ENCODE measurements around the gene GPR84. TPM values are rescaled to one million over a fixed set of nuclear protein-coding genes. Genes with fewer than 3 reads are reported as not detected.

Gene GPR84
- total RNA-seq, 1 donor from 2014 or later = 2.3 TPM

DNA sequence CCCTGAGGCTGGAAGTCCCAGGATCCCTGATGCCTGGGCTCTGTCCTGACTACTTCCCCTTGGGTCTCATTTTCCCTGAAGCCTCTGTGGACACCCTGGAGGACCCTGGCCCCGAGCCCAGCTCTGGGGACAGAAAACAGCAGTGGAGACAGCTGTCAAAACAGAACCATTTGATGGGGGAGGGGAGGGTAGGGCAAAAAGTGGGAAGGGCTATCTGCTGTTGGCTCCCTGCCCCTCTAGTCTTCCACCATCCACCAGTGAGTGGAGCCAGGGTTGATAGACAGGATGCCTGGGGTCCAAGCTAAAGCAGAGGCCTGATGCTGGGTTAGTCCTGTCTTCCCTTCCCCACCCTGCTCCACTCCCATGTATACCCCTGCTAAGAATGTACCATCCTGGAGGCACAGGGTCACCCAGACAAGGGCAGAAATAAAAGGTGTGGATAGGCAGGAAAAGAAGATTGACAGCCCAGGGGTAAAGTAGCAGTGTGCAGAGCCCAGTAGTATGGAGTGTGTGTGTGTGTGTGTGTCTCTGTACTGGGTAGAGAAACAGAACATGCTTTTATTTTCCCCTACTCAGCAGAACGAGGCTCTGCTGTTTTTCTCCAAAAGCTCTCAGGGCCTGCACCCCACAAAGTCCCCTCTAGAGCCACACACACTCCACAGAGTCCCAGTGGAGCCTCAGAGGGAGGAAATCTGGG lies 10.4 kb upstream of the GPR84 start:
- no peak for DNase-seq (ENCODE audit: low spot score)

GRCh38 chr12:54373649-54374561 lies 9.6 kb upstream of the GPR84 start:
- no peak for DNase-seq (ENCODE audit: low spot score)

DNA sequence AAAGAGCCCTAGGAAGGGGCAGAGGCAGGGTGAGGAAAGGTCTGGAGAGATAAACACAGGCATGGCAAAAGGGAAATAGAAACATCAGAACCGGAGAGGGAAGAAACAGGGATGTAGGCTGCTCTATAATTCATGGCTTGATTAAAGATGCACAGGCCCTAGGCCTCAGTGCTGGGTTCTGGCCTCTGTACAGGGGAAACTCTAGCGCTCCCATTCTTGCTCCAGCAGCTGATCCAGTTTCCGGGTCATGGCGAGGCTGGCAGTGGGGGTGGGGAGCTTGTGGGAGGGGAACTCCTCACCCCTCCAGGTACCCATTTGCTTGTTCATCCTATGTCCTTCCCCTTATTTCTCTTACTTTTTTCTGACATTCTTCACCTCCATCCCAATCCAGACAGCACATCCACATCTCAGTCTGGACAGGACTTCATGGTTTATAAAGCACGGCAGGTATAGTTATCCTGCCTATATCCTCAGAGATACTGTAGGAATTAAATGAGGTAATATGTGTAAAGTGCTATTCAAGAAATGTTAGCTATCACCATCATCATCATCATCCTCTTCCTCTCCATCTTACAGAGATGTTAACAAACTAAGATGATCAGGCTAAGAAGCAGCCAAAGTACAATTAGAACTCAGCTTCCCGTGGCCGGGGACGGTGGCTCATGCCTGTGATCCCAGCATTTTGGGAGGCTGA lies 8.0 kb upstream of the GPR84 start:
- DNase-seq (ENCODE audit: low spot score) = no peak

DNA sequence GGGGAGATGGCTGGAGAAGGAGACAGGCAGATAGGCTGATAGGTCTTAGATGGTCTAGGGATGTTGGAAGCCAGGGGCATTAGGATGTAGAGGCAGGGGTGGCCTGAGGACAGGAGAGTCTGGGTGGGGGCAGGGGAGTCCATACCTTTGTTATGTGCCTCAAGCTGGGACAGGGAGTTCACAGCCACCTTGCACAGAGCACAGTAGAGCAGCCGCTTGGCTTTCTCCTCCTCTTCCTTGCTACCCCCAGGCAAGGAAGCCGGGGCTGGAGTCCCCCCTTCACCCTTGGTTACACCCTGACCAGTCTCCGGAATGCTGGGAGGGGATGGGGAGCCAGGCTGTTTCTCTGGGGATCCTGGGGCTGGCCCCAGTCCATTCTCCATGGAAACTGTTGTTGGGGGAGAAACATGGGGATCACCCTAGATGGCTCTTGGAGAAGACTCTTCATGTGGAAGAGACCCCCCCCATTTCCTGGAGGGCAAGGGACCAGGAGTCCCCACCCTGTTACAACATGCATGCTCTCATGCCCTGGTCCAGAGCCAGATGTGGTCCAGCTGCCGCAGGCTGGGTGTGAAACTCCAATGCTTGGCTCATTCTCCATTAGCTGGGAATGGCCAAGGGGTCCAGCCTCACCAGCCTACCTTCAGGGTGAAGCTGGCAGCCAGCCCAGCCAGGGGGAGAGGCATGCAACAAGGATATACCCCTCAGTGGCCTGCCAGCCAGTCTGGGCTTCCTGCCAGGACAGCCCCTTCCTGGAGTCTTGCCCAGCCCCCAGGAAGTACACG lies 7.2 kb upstream of the GPR84 start:
- no peak for DNase-seq (ENCODE audit: low spot score)

GRCh38 chr12:54370171-54370730 lies 6.0 kb upstream of the GPR84 start:
- DNase-seq (ENCODE audit: low spot score) = peak; percentile 95

- DNase-seq (ENCODE audit: low spot score) = no peak
These were observed 5.4 kb upstream of the GPR84 start for GRCh38 chr12:54369597-54370131.

DNA sequence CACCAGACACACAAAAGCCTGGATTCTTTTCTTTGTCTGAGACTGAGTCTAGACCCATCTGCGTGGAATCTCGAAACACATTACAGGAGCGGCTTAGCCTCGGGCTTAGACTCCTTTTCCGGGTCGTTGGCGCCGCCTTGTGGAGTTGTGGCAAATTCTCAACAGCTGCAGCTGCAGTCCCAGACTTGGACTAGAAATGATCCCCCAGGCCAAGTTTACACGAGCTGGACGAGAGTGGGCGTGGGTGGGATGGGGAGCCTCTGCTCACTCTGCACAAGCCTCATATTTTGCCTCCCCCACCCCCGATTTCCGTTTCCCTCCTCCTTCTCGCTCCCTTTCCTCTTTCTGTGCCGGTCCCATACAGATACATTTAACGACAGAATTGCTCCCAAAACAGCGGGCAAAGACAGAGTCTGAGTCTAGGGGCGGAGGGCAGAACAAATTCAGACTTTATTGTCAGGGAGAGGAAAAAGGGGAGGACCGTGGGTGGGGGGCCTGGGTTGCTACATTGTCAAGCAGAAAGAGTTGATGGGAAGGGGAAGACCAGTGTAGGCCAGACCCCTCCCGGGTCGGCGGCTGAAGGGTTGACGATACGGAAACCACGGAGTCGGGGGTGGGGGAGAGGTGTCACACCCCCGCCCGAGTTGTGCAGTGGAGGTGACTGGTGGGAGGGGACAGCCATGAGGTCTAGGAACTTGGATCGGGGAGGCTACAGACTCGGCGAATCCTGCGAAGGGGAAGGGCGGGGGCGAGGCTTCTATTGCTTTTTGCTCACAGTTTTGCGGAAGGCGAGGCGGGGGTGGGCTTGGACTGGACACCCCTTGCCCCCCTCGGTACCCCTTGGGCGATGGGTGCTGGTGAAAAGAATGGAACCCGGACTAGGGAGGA lies 4.7 kb upstream of the GPR84 start:
- DNase-seq (ENCODE audit: low spot score) = peak; percentile 96

DNA sequence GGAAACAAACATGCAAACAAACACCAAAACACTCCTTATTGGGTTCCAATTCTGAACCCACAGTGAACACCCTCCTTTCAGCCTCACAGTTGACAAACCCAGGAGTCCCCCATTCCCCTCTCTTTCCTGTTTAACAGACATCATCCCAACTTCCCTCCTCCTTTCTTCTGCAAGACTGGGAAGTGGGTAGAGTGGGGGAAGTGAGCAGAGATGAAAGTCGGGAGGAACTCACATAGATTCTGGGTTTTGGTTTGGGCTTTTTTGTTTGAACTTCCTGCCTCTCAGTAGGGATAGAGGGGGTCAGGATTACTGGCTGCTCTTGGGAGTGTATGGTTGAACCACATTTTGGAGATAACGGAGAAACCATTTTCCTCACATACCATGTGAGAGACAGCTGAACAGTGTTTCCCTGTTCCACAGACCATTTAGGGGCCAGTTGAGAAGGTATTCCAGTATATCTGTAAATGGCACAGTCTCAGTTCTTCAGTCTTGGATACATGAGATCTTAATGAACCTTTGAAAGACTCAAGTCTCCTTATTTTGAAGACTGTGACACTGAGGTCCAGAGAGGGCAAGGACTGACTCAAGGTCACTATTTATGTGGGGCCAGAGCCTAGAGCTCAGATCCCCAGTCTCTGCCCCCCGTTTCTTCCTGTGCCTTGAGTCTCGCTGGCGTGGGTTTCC lies 3.9 kb upstream of the GPR84 start:
- DNase-seq (ENCODE audit: low spot score) = no peak

GRCh38 chr12:54363618-54364017 lies 668 bp downstream of the GPR84 start:
- no peak for DNase-seq (ENCODE audit: low spot score)

- DNase-seq (ENCODE audit: low spot score) = no peak
These were observed 1.2 kb downstream of the GPR84 start for GRCh38 chr12:54363047-54363446.

- no peak for DNase-seq (ENCODE audit: low spot score)
These were observed 3.4 kb downstream of the GPR84 start for GRCh38 chr12:54360717-54361456.

- DNase-seq (ENCODE audit: low spot score) = no peak
These were observed 4.4 kb downstream of the GPR84 start for GRCh38 chr12:54359762-54360351.

GRCh38 chr12:54358945-54359761 lies 5.1 kb downstream of the GPR84 start:
- DNase-seq (ENCODE audit: low spot score) = peak; percentile 94

- no peak for DNase-seq (ENCODE audit: low spot score)
These were observed 5.9 kb downstream of the GPR84 start for GRCh38 chr12:54358191-54358944.

GRCh38 chr12:54357506-54358190 lies 6.6 kb downstream of the GPR84 start:
- DNase-seq (ENCODE audit: low spot score) = no peak

Measured in mesenteric fat pad (tissue), 1 donor.